ENCODE data around the gene SH3BP5. TPM values are rescaled to one million over a fixed set of nuclear protein-coding genes. Genes with fewer than 3 reads are reported as not detected.

The SH3BP5 gene
- total and polyA plus RNA-seq, 3 donors from 2014 or later = 86.7 to 126 (median 102) TPM

GRCh38 chr3:15263120-15263519, 69.3 kb downstream of the SH3BP5 start:
- Histone ChIP-seq H3K9me3 (no peaks in the 10 kb centered on the region), H3K27me3 (no peaks in the 10 kb centered on the region), H3K36me3 (ENCODE audit: low read depth, missing control alignments) (no peaks in the 10 kb centered on the region), H3K4me3 (no peak overlapping the region), H3K27ac (peak overlapping the region; percentile 4 to 74), H3K4me1 (peaks cover 30% of the 10 kb centered on the region)
- DNase-seq = no peak
- intact Hi-C loops (cut with DNase I; ENCODE audit: low total_unique reads) = loop anchor here (10.0 kb wide), 1 partner anchor 112 kb away; no protein-coding TSS in a partner anchor
- TF ChIP-seq CTCF (IDR thresholded peaks at IDR 0.05) = no peak
- TF ChIP-seq POLR2A (IDR thresholded peaks at IDR 0.05) = no peak
- WGBS, 2 donors = 85 to 91% methylated on average over 4 of the region's 4 CpGs

GRCh38 chr3:15262021-15262420, 70.4 kb downstream of the SH3BP5 start:
- no peak overlapping the region for H3K4me3 ChIP-seq
- no peak overlapping the region for H3K27ac ChIP-seq
- DNase-seq = no peak
- no peaks in the 10 kb centered on the region for H3K9me3 ChIP-seq
- H3K27me3 ChIP-seq = no peaks in the 10 kb centered on the region
- no peak for TF ChIP-seq POLR2A (IDR thresholded peaks at IDR 0.05)
- no peak for TF ChIP-seq CTCF (IDR thresholded peaks at IDR 0.05)
- H3K4me1 ChIP-seq = peaks cover 21% of the 10 kb centered on the region
- WGBS, 2 donors = 93% methylated on average over 5 to 9 of the region's 9 CpGs
- intact Hi-C loops (cut with DNase I; ENCODE audit: low total_unique reads) = loop anchor here (10.0 kb wide), 1 partner anchor 113 kb away; no protein-coding TSS in a partner anchor
- H3K36me3 ChIP-seq (ENCODE audit: low read depth, missing control alignments) = no peaks in the 10 kb centered on the region

- Histone ChIP-seq H3K27ac (no peak overlapping the region), H3K9me3 (no peaks in the 10 kb centered on the region), H3K36me3 (ENCODE audit: low read depth, missing control alignments) (no peaks in the 10 kb centered on the region), H3K4me1 (peaks cover 13% of the 10 kb centered on the region), H3K27me3 (no peaks in the 10 kb centered on the region), H3K4me3 (no peak overlapping the region)
- TF ChIP-seq POLR2A (IDR thresholded peaks at IDR 0.05) (no peak), CTCF (IDR thresholded peaks at IDR 0.05) (no peak)
- no peak for DNase-seq
- intact Hi-C loops (cut with DNase I; ENCODE audit: low total_unique reads) = loop anchor here (10.0 kb wide), 1 partner anchor 114 kb away; no protein-coding TSS in a partner anchor
Observed at GRCh38 chr3:15261274-15261673, 71.1 kb downstream of the SH3BP5 start.

- DNase-seq = no peak
- no peaks in the 10 kb centered on the region for H3K9me3 ChIP-seq
- intact Hi-C loops (cut with DNase I; ENCODE audit: low total_unique reads) = loop anchor here (10.0 kb wide), 1 partner anchor 114 kb away; no protein-coding TSS in a partner anchor
- H3K4me3 ChIP-seq = no peak overlapping the region
- H3K36me3 ChIP-seq (ENCODE audit: low read depth, missing control alignments) = no peaks in the 10 kb centered on the region
- H3K27ac ChIP-seq = no peak overlapping the region
- peaks cover 13% of the 10 kb centered on the region for H3K4me1 ChIP-seq
- no peaks in the 10 kb centered on the region for H3K27me3 ChIP-seq
- no peak for TF ChIP-seq CTCF (IDR thresholded peaks at IDR 0.05)
- 92 to 96% methylated on average over 4 of the region's 4 CpGs for WGBS, 2 donors
Observed at GRCh38 chr3:15260531-15260930, 71.9 kb downstream of the SH3BP5 start.

GRCh38 chr3:15258720-15259119, 73.7 kb downstream of the SH3BP5 start:
- TF ChIP-seq POLR2A (IDR thresholded peaks at IDR 0.05) = no peak
- TF ChIP-seq CTCF (IDR thresholded peaks at IDR 0.05) = no peak
- no peak for DNase-seq
- H3K9me3 ChIP-seq = no peaks in the 10 kb centered on the region
- peaks cover 8% of the 10 kb centered on the region for H3K4me1 ChIP-seq
- H3K27me3 ChIP-seq = no peaks in the 10 kb centered on the region
- no peak overlapping the region for H3K27ac ChIP-seq
- WGBS, 2 donors = 93 to 94% methylated on average over 3 to 7 of the region's 7 CpGs
- no peaks in the 10 kb centered on the region for H3K36me3 ChIP-seq (ENCODE audit: low read depth, missing control alignments)
- intact Hi-C loops (cut with DNase I; ENCODE audit: low total_unique reads) = no loop called here
- no peak overlapping the region for H3K4me3 ChIP-seq
